Suppressor macrophage (primary cell): Measurements from ENCODE around the gene AHR.
"Not testable (repeated sequence)": the region's sequence is repeated elsewhere in the genome, so short reads cannot be mapped to it uniquely, and the experiment has no call there.

Experiments
- DNase-seq, 4 experiments: peaks; one replicate each; pipeline ENCODE4 v3.0.0-alpha.2; 2020 to 2022

AHR gene

GRCh38 chr7:17380736-17381662 is 82.5 kb downstream of the AHR start:
- no peak for DNase-seq

GRCh38 chr7:17382408-17383354 is 84.2 kb downstream of the AHR start:
- not testable (repeated sequence) for DNase-seq

GRCh38 chr7:17384400-17384799 is 85.9 kb downstream of the AHR start:
- no peak for DNase-seq

GRCh38 chr7:17385612-17386011 is 87.2 kb downstream of the AHR start:
- no peak for DNase-seq

- no peak for DNase-seq
Measured at GRCh38 chr7:17390392-17390791, 91.9 kb downstream of the AHR start.

- DNase-seq: no peak
Measured at GRCh38 chr7:17391366-17391765, 92.9 kb downstream of the AHR start.

GRCh38 chr7:17392846-17393245 is 94.4 kb downstream of the AHR start:
- DNase-seq: no peak

- not testable (repeated sequence) for DNase-seq
Measured at GRCh38 chr7:17394563-17394962, 96.1 kb downstream of the AHR start.
